22Rv1 (cell line): Measurements from ENCODE around the gene PSD2.

Source experiments
- CTCF ChIP-seq: fragments of 450-650 bp; IDR thresholded peaks from 2 replicates; pipeline ENCODE4 v1.5.1; 2017; ENCODE audit warnings: mild to moderate bottlenecking
- ZFX ChIP-seq: fragments of 450-650 bp; IDR thresholded peaks from 2 replicates; pipeline ENCODE4 v1.6.1; 2017; ENCODE audit warnings: antibody characterized with exemption, borderline replicate concordance

GRCh38 chr5:139852696-139853095 lies 57.1 kb downstream of the PSD2 start:
- TF ChIP-seq CTCF (no peak), ZFX (no peak)
